HepG2 (cell line): ENCODE measurements around the gene CEP57L1. TPM values are rescaled to one million over a fixed set of nuclear protein-coding genes. Genes with fewer than 3 reads are reported as not detected.

Experiments used
- GRHL1 ChIP-seq: sonication (generic); formaldehyde crosslinking; conservative IDR thresholded peaks from 2 replicates; pipeline ENCODE4 v1.8.0; 2022; ENCODE audit warnings: missing genetic modification reagents
- HOXA9 ChIP-seq: sonication (generic); formaldehyde crosslinking; IDR thresholded peaks from 2 replicates; pipeline ENCODE4 v1.8.1; 2022; ENCODE audit warnings: missing genetic modification reagents, mild to moderate bottlenecking, moderate library complexity, borderline replicate concordance
- MBD4 ChIP-seq: IDR thresholded peaks from 2 replicates; pipeline ENCODE4 v1.6.1; 2012; ENCODE audit warnings: low read length, inconsistent platforms, borderline replicate concordance
- NR0B2 ChIP-seq: sonication (generic); formaldehyde crosslinking; IDR thresholded peaks from 2 replicates; pipeline ENCODE4 v1.4.0; 2020; ENCODE audit warnings: mild to moderate bottlenecking, missing genetic modification reagents
- PCBP2 ChIP-seq: fragments of 200-400 bp; formaldehyde crosslinking; optimal IDR thresholded peaks from 2 replicates; pipeline ENCODE3; 2018; ENCODE audit warnings: low read length, low read depth; ENCODE audit not compliant: poor library complexity, severe bottlenecking
- ZFY ChIP-seq: sonication (generic); formaldehyde crosslinking; IDR thresholded peaks from 2 replicates; pipeline ENCODE4 v1.4.0; 2020; ENCODE audit warnings: missing genetic modification reagents
- ZFYVE20 ChIP-seq: sonication (generic); formaldehyde crosslinking; IDR thresholded peaks from 2 replicates; pipeline ENCODE4 v1.8.0; 2023; ENCODE audit warnings: low read depth, mild to moderate bottlenecking, moderate library complexity, missing genetic modification reagents, borderline replicate concordance
- ZNF609 ChIP-seq: sonication (generic); formaldehyde crosslinking; IDR thresholded peaks from 2 replicates; pipeline ENCODE4 v1.4.0; 2020; ENCODE audit warnings: mild to moderate bottlenecking, missing genetic modification reagents, borderline replicate concordance
- ZNF766 ChIP-seq: sonication (generic); formaldehyde crosslinking; IDR thresholded peaks from 2 replicates; pipeline ENCODE4 v1.5.0; 2020; ENCODE audit warnings: missing genetic modification reagents, borderline replicate concordance
- ZNF841 ChIP-seq: sonication (generic); formaldehyde crosslinking; IDR thresholded peaks from 2 replicates; pipeline ENCODE4 v1.8.1; 2023; ENCODE audit warnings: missing genetic modification reagents, borderline replicate concordance
- polyA plus RNA-seq, 8 experiments: library from polyadenylated mRNA; depleted of rRNA in 3 of 8; stranded (reverse) in 7 of 8; unstranded in 1 of 8; fragments of >200 nt; fragmentation: Illumina TruSeq in 4 of 8; extraction: Trizol in 4 of 8; gene quantifications; 2 replicates each; pipeline versions ENCODE4 v1.2.1 to v1.2.3, GENCODE V29; 2011 to 2016; ENCODE audit warnings: low read depth in 4 of 8, missing spikeins in 1 of 8, mixed read lengths in 1 of 8; ENCODE audit not compliant: insufficient read depth in 1 of 8
- total RNA-seq, 5 experiments: library from RNA; depleted of rRNA; stranded (reverse); fragments of >200 nt; fragmentation: Illumina TruSeq; extraction: Trizol; gene quantifications; 2 replicates each; pipeline ENCODE4 v1.2.3, GENCODE V29; 2016; ENCODE audit warnings: low read depth in 1 of 5
- TF ChIP-seq, protein P1 (sequence below): sonication (generic); formaldehyde crosslinking; IDR thresholded peaks from 2 replicates; pipeline ENCODE4 v1.8.1; 2022; ENCODE audit warnings: low read depth, mild to moderate bottlenecking, missing genetic modification reagents
- TF ChIP-seq, protein P2 (sequence below): sonication (generic); formaldehyde crosslinking; IDR thresholded peaks from 2 replicates; pipeline ENCODE4 v1.4.0; 2020; ENCODE audit warnings: missing genetic modification reagents, borderline replicate concordance

Gene CEP57L1
- total and polyA plus RNA-seq, 2 of the 13 experiments (the other 11 are each of a cell fraction or from before 2014, with no cell fraction given), result 7.7 to 15.5 TPM

GRCh38 chr6:109095036-109095834 lies at the start of gene CEP57L1 (continued):
- no peak; the same call in 1 of the 2 replicates for TF ChIP-seq ZNF609
- no peak for TF ChIP-seq ZNF841 (CRISPR knock-in tag)
- TF ChIP-seq PCBP2, result no peak
- no peak for TF ChIP-seq MBD4
- TF ChIP-seq, protein P1, sequence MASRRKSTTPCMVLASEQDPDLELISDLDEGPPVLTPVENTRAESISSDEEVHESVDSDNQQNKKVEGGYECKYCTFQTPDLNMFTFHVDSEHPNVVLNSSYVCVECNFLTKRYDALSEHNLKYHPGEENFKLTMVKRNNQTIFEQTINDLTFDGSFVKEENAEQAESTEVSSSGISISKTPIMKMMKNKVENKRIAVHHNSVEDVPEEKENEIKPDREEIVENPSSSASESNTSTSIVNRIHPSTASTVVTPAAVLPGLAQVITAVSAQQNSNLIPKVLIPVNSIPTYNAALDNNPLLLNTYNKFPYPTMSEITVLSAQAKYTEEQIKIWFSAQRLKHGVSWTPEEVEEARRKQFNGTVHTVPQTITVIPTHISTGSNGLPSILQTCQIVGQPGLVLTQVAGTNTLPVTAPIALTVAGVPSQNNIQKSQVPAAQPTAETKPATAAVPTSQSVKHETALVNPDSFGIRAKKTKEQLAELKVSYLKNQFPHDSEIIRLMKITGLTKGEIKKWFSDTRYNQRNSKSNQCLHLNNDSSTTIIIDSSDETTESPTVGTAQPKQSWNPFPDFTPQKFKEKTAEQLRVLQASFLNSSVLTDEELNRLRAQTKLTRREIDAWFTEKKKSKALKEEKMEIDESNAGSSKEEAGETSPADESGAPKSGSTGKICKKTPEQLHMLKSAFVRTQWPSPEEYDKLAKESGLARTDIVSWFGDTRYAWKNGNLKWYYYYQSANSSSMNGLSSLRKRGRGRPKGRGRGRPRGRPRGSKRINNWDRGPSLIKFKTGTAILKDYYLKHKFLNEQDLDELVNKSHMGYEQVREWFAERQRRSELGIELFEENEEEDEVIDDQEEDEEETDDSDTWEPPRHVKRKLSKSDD (CRISPR knock-in tag), result 0 out of 2 replicates have a peak, but pooled peaks have one; percentile 36
- no peak for TF ChIP-seq HOXA9 (CRISPR knock-in tag)
- no peak for TF ChIP-seq NR0B2 (CRISPR knock-in tag)
- TF ChIP-seq ZNF766 (CRISPR knock-in tag), result no peak
- TF ChIP-seq, protein P2, sequence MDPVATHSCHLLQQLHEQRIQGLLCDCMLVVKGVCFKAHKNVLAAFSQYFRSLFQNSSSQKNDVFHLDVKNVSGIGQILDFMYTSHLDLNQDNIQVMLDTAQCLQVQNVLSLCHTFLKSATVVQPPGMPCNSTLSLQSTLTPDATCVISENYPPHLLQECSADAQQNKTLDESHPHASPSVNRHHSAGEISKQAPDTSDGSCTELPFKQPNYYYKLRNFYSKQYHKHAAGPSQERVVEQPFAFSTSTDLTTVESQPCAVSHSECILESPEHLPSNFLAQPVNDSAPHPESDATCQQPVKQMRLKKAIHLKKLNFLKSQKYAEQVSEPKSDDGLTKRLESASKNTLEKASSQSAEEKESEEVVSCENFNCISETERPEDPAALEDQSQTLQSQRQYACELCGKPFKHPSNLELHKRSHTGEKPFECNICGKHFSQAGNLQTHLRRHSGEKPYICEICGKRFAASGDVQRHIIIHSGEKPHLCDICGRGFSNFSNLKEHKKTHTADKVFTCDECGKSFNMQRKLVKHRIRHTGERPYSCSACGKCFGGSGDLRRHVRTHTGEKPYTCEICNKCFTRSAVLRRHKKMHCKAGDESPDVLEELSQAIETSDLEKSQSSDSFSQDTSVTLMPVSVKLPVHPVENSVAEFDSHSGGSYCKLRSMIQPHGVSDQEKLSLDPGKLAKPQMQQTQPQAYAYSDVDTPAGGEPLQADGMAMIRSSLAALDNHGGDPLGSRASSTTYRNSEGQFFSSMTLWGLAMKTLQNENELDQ, result peak; percentile 59; the same call in 1 of the 2 replicates
- TF ChIP-seq GRHL1 (CRISPR knock-in tag), result no peak
- peak; percentile 93 for TF ChIP-seq ZFY
- TF ChIP-seq ZFYVE20, result no peak
